T-helper 1 cell (primary cell): ENCODE results near the gene SRBD1.

Source experiments
- DNase-seq, 5 donors: peaks; one replicate each; pipeline ENCODE4 v3.0.0-alpha.2; 2012 to 2020
- total RNA-seq, 4 donors: gene quantifications; one replicate each; lab custom pipeline; 2026; lab: John Stamatoyannopoulos, UW

SRBD1 gene
- 20.7 to 37.7 (median 31.8) reads per million in 4 donors for total RNA-seq

GRCh38 chr2:45611020-45611859, at the start of gene SRBD1:
SRBD1 (minus strand) TSS chr2:45611267; CDS start chr2:45605441, 5,826 bp downstream.
- peak; percentile 70 to 94 (median 78) for DNase-seq

GRCh38 chr2:45654250-45654649, 43.2 kb upstream of the SRBD1 start:
- no peak for DNase-seq

GRCh38 chr2:45653122-45653913, 42.3 kb upstream of the SRBD1 start:
- DNase-seq = no peak

- DNase-seq = peak in 4 of 5 donors; percentile 4 to 17 (median 9)
Observed at GRCh38 chr2:45652090-45653031, 41.3 kb upstream of the SRBD1 start.

GRCh38 chr2:45651415-45652089, 40.5 kb upstream of the SRBD1 start, which contains the start of gene PRKCE:
PRKCE (plus strand) TSS chr2:45651675.
- DNase-seq = peak in 4 of 5 donors; percentile 9 to 41 (median 35)

GRCh38 chr2:45650851-45651414, 39.9 kb upstream of the SRBD1 start:
- DNase-seq = peak; percentile 86 to 94 (median 92)

- peak; percentile 21 to 57 (median 41) for DNase-seq
Observed at GRCh38 chr2:45649858-45650811, 39.1 kb upstream of the SRBD1 start.

GRCh38 chr2:45649462-45649857, 38.4 kb upstream of the SRBD1 start:
- no peak for DNase-seq

GRCh38 chr2:45648636-45649035, 37.6 kb upstream of the SRBD1 start:
- no peak for DNase-seq

- DNase-seq = no peak
Observed at GRCh38 chr2:45647986-45648520, 37.0 kb upstream of the SRBD1 start.

- DNase-seq = no peak
Observed at GRCh38 chr2:45647356-45647755, 36.3 kb upstream of the SRBD1 start.

GRCh38 chr2:45646289-45646688, 35.2 kb upstream of the SRBD1 start:
- no peak for DNase-seq

GRCh38 chr2:45643543-45644542, 32.8 kb upstream of the SRBD1 start:
- DNase-seq = peak; percentile 57 to 71 (median 63)

- no peak for DNase-seq
Observed at GRCh38 chr2:45643095-45643494, 32.0 kb upstream of the SRBD1 start.

GRCh38 chr2:45640576-45640975, 29.5 kb upstream of the SRBD1 start:
- no peak for DNase-seq

- DNase-seq = peak in 1 of 5 donors; percentile 19
Observed at GRCh38 chr2:45637440-45637839, 26.4 kb upstream of the SRBD1 start.

- DNase-seq = no peak
Observed at GRCh38 chr2:45636008-45636407, 24.9 kb upstream of the SRBD1 start.

- DNase-seq = no peak
Observed at GRCh38 chr2:45634223-45634622, 23.2 kb upstream of the SRBD1 start.

- no peak for DNase-seq
Observed at GRCh38 chr2:45631955-45632354, 20.9 kb upstream of the SRBD1 start.
